ENCODE measurements around the gene MTERF1.

MTERF1 gene

GRCh38 chr7:91880413-91881241 lies at the start of gene MTERF1:
TSS of gene MTERF1 (minus strand) at chr7:91880702. CDS start at chr7:91880083, 619 bp downstream.
- Mint-ChIP-seq H3K4me3 (peak within 1 kb of the TSS; percentile 99), H3K27me3 (no peaks in the 10 kb centered on the region), H3K9me3 (no peaks in the 10 kb centered on the region), H3K27ac (peak within 1 kb of the TSS; percentile 94), H3K36me3 (peaks cover 16% of the 10 kb centered on the region), H3K4me1 (peaks cover 22% of the 10 kb centered on the region)
- peak; percentile 97 for ATAC-seq (ENCODE audit: low read depth)
- DNase-seq (ENCODE audit: low spot score in 2 of 2) = peak; percentile 89 to 92

- H3K27ac Mint-ChIP-seq = no peak overlapping the region
- no peak overlapping the region for H3K4me3 Mint-ChIP-seq
- H3K27me3 Mint-ChIP-seq = peaks cover 9% of the 10 kb centered on the region
- no peaks in the 10 kb centered on the region for H3K36me3 Mint-ChIP-seq
- DNase-seq (ENCODE audit: low spot score in 2 of 2) (no peak), ATAC-seq (ENCODE audit: low read depth) (peak; percentile 60)
- no peaks in the 10 kb centered on the region for H3K4me1 Mint-ChIP-seq
- no peaks in the 10 kb centered on the region for H3K9me3 Mint-ChIP-seq
Observed at GRCh38 chr7:91929463-91929862, 49.0 kb upstream of the MTERF1 start.

- Mint-ChIP-seq H3K4me3 (no peak overlapping the region), H3K27ac (no peak overlapping the region), H3K4me1 (no peaks in the 10 kb centered on the region), H3K9me3 (no peaks in the 10 kb centered on the region), H3K27me3 (peaks cover 10% of the 10 kb centered on the region), H3K36me3 (no peaks in the 10 kb centered on the region)
- no peak for DNase-seq (ENCODE audit: low spot score in 2 of 2)
- ATAC-seq (ENCODE audit: low read depth) = no peak
Observed at GRCh38 chr7:91927912-91928311, 47.4 kb upstream of the MTERF1 start.

GRCh38 chr7:91922857-91923256 lies 42.4 kb upstream of the MTERF1 start:
- H3K4me1 Mint-ChIP-seq = no peaks in the 10 kb centered on the region
- no peak overlapping the region for H3K4me3 Mint-ChIP-seq
- DNase-seq (ENCODE audit: low spot score in 2 of 2) (no peak), ATAC-seq (ENCODE audit: low read depth) (no peak)
- no peaks in the 10 kb centered on the region for H3K9me3 Mint-ChIP-seq
- H3K27me3 Mint-ChIP-seq = peaks cover 8% of the 10 kb centered on the region
- H3K27ac Mint-ChIP-seq = no peak overlapping the region
- no peaks in the 10 kb centered on the region for H3K36me3 Mint-ChIP-seq

GRCh38 chr7:91918356-91918755 lies 37.9 kb upstream of the MTERF1 start:
- DNase-seq (ENCODE audit: low spot score in 2 of 2) (no peak), ATAC-seq (ENCODE audit: low read depth) (no peak)
- no peak overlapping the region for H3K27ac Mint-ChIP-seq
- H3K4me3 Mint-ChIP-seq = no peak overlapping the region
- H3K9me3 Mint-ChIP-seq = no peaks in the 10 kb centered on the region
- no peaks in the 10 kb centered on the region for H3K36me3 Mint-ChIP-seq
- no peaks in the 10 kb centered on the region for H3K4me1 Mint-ChIP-seq
- H3K27me3 Mint-ChIP-seq = peaks cover 1% of the 10 kb centered on the region

GRCh38 chr7:91916051-91916440 lies 35.5 kb upstream of the MTERF1 start:
- H3K4me3 Mint-ChIP-seq = no peak overlapping the region
- no peaks in the 10 kb centered on the region for H3K36me3 Mint-ChIP-seq
- no peaks in the 10 kb centered on the region for H3K9me3 Mint-ChIP-seq
- ATAC-seq (ENCODE audit: low read depth) = no peak
- DNase-seq (ENCODE audit: low spot score in 2 of 2) = no peak
- no peaks in the 10 kb centered on the region for H3K4me1 Mint-ChIP-seq
- peaks cover 1% of the 10 kb centered on the region for H3K27me3 Mint-ChIP-seq
- H3K27ac Mint-ChIP-seq = no peak overlapping the region

GRCh38 chr7:91915401-91916050 lies 35.0 kb upstream of the MTERF1 start:
- H3K27ac Mint-ChIP-seq = no peak overlapping the region
- H3K4me1 Mint-ChIP-seq = no peaks in the 10 kb centered on the region
- H3K36me3 Mint-ChIP-seq = no peaks in the 10 kb centered on the region
- no peak overlapping the region for H3K4me3 Mint-ChIP-seq
- no peaks in the 10 kb centered on the region for H3K9me3 Mint-ChIP-seq
- DNase-seq (ENCODE audit: low spot score in 2 of 2) = no peak
- peaks cover 1% of the 10 kb centered on the region for H3K27me3 Mint-ChIP-seq
- no peak for ATAC-seq (ENCODE audit: low read depth)

- ATAC-seq (ENCODE audit: low read depth) = no peak
- H3K27ac Mint-ChIP-seq = no peak overlapping the region
- no peaks in the 10 kb centered on the region for H3K36me3 Mint-ChIP-seq
- peaks cover 3% of the 10 kb centered on the region for H3K27me3 Mint-ChIP-seq
- DNase-seq (ENCODE audit: low spot score in 2 of 2) = no peak
- no peaks in the 10 kb centered on the region for H3K4me1 Mint-ChIP-seq
- H3K4me3 Mint-ChIP-seq = no peak overlapping the region
- H3K9me3 Mint-ChIP-seq = no peaks in the 10 kb centered on the region
Observed at GRCh38 chr7:91913612-91914011, 33.1 kb upstream of the MTERF1 start.

- peaks cover 1% of the 10 kb centered on the region for H3K9me3 Mint-ChIP-seq
- H3K4me1 Mint-ChIP-seq = no peaks in the 10 kb centered on the region
- no peaks in the 10 kb centered on the region for H3K36me3 Mint-ChIP-seq
- no peak overlapping the region for H3K27ac Mint-ChIP-seq
- H3K27me3 Mint-ChIP-seq = peaks cover 5% of the 10 kb centered on the region
- DNase-seq (ENCODE audit: low spot score in 2 of 2) = no peak
- no peak for ATAC-seq (ENCODE audit: low read depth)
- H3K4me3 Mint-ChIP-seq = no peak overlapping the region
Observed at GRCh38 chr7:91912494-91912893, 32.0 kb upstream of the MTERF1 start.

- DNase-seq (ENCODE audit: low spot score in 2 of 2) = no peak
- no peak for ATAC-seq (ENCODE audit: low read depth)
- H3K4me3 Mint-ChIP-seq = no peak overlapping the region
- no peaks in the 10 kb centered on the region for H3K36me3 Mint-ChIP-seq
- peaks cover 1% of the 10 kb centered on the region for H3K9me3 Mint-ChIP-seq
- H3K27me3 Mint-ChIP-seq = peaks cover 3% of the 10 kb centered on the region
- H3K27ac Mint-ChIP-seq = no peak overlapping the region
- no peaks in the 10 kb centered on the region for H3K4me1 Mint-ChIP-seq
Observed at GRCh38 chr7:91911121-91911520, 30.6 kb upstream of the MTERF1 start.

GRCh38 chr7:91910171-91910570 lies 29.7 kb upstream of the MTERF1 start:
- DNase-seq (ENCODE audit: low spot score in 2 of 2) (no peak), ATAC-seq (ENCODE audit: low read depth) (no peak)
- H3K4me1 Mint-ChIP-seq = no peaks in the 10 kb centered on the region
- H3K4me3 Mint-ChIP-seq = no peak overlapping the region
- peaks cover 1% of the 10 kb centered on the region for H3K9me3 Mint-ChIP-seq
- peaks cover 3% of the 10 kb centered on the region for H3K27me3 Mint-ChIP-seq
- H3K36me3 Mint-ChIP-seq = no peaks in the 10 kb centered on the region
- no peak overlapping the region for H3K27ac Mint-ChIP-seq

- Mint-ChIP-seq H3K9me3 (no peaks in the 10 kb centered on the region), H3K4me3 (no peak overlapping the region), H3K27me3 (peaks cover 2% of the 10 kb centered on the region), H3K4me1 (no peaks in the 10 kb centered on the region), H3K27ac (no peak overlapping the region), H3K36me3 (no peaks in the 10 kb centered on the region)
- no peak for ATAC-seq (ENCODE audit: low read depth)
- DNase-seq (ENCODE audit: low spot score in 2 of 2) = no peak
Observed at GRCh38 chr7:91899563-91899962, 19.1 kb upstream of the MTERF1 start.

- ATAC-seq (ENCODE audit: low read depth) (no peak), DNase-seq (ENCODE audit: low spot score in 2 of 2) (no peak)
- Mint-ChIP-seq H3K27me3 (peaks cover 2% of the 10 kb centered on the region), H3K4me3 (no peak overlapping the region), H3K4me1 (no peaks in the 10 kb centered on the region), H3K27ac (no peak overlapping the region), H3K36me3 (no peaks in the 10 kb centered on the region), H3K9me3 (no peaks in the 10 kb centered on the region)
Observed at GRCh38 chr7:91898240-91898992, 17.9 kb upstream of the MTERF1 start.

- no peaks in the 10 kb centered on the region for H3K4me1 Mint-ChIP-seq
- no peaks in the 10 kb centered on the region for H3K36me3 Mint-ChIP-seq
- no peaks in the 10 kb centered on the region for H3K9me3 Mint-ChIP-seq
- H3K4me3 Mint-ChIP-seq = no peak overlapping the region
- ATAC-seq (ENCODE audit: low read depth) = no peak
- no peak for DNase-seq (ENCODE audit: low spot score in 2 of 2)
- no peak overlapping the region for H3K27ac Mint-ChIP-seq
- peaks cover 4% of the 10 kb centered on the region for H3K27me3 Mint-ChIP-seq
Observed at GRCh38 chr7:91894781-91895480, 14.4 kb upstream of the MTERF1 start.

All from memory B cell (primary cell).